NCI-H1092 treated with DMSO at 0.1 percent for 48 hours (cell line): Measurements from ENCODE around the gene AFAP1L2.

ENCODE experiments used
- DNase-seq: peaks from one replicate; lab custom pipeline; 2025; lab: John Stamatoyannopoulos, UW

AFAP1L2 gene

GRCh38 chr10:114404171-114405010 lies at the start of gene AFAP1L2:
AFAP1L2 (minus strand) TSS chr10:114404502; CDS start chr10:114404455, 47 bp downstream.
- DNase-seq = no peak

- no peak for DNase-seq
Observed at GRCh38 chr10:114453576-114453975, 49.3 kb upstream of the AFAP1L2 start.

- no peak for DNase-seq
Observed at GRCh38 chr10:114448897-114449296, 44.6 kb upstream of the AFAP1L2 start.

GRCh38 chr10:114445332-114445731 lies 41.0 kb upstream of the AFAP1L2 start:
- DNase-seq = no peak

- no peak for DNase-seq
Observed at GRCh38 chr10:114444819-114445218, 40.5 kb upstream of the AFAP1L2 start.

GRCh38 chr10:114442091-114442630 lies 37.9 kb upstream of the AFAP1L2 start:
- DNase-seq = no peak

GRCh38 chr10:114441107-114441506 lies 36.8 kb upstream of the AFAP1L2 start:
- no peak for DNase-seq

GRCh38 chr10:114437473-114438292 lies 33.4 kb upstream of the AFAP1L2 start:
- DNase-seq = no peak

GRCh38 chr10:114436941-114437340 lies 32.6 kb upstream of the AFAP1L2 start:
- DNase-seq = no peak

GRCh38 chr10:114432566-114433093 lies 28.3 kb upstream of the AFAP1L2 start:
- DNase-seq = no peak

GRCh38 chr10:114431414-114432135 lies 27.3 kb upstream of the AFAP1L2 start:
- no peak for DNase-seq

GRCh38 chr10:114430688-114431413 lies 26.5 kb upstream of the AFAP1L2 start:
- no peak for DNase-seq

- no peak for DNase-seq
Observed at GRCh38 chr10:114429581-114430335, 25.5 kb upstream of the AFAP1L2 start.

GRCh38 chr10:114427124-114427852 lies 23.0 kb upstream of the AFAP1L2 start:
- DNase-seq = no peak

- no peak for DNase-seq
Observed at GRCh38 chr10:114426476-114426875, 22.2 kb upstream of the AFAP1L2 start.

- no peak for DNase-seq
Observed at GRCh38 chr10:114420811-114421485, 16.6 kb upstream of the AFAP1L2 start.

- no peak for DNase-seq
Observed at GRCh38 chr10:114418109-114418508, 13.8 kb upstream of the AFAP1L2 start.

- DNase-seq = no peak
Observed at GRCh38 chr10:114412907-114413797, 8.8 kb upstream of the AFAP1L2 start.
